Stimulated activated effector memory CD8-positive, alpha-beta T cell treated with anti-CD3 and anti-CD28 coated beads, Interleukin-12 subunit alpha, Interleukin-12 subunit beta, amount 100 ng/mL, for 72 hours (primary cell): ENCODE results near the gene AP1B1.
"Not testable (repeated sequence)": the region's sequence is repeated elsewhere in the genome, so short reads cannot be mapped to it uniquely, and the experiment has no call there.

Experiments
- ATAC-seq: fragments of 150-1000 bp; cut with Tn5 transposase; 2 replicates; pipeline ENCODE4 v1.10.0; 2021
- DNase-seq, 2 donors: peaks; one replicate each; pipeline ENCODE4 v3.0.0; 2021 to 2022; ENCODE audit warnings: low spot score in 2 of 2
- H3K27ac Mint-ChIP-seq: one replicate; pipeline ENCODE4 v1.8.0; 2022; ENCODE audit warnings: mild to moderate bottlenecking, mixed read lengths
- H3K36me3 Mint-ChIP-seq: one replicate; pipeline ENCODE4 v1.8.0; 2022; ENCODE audit warnings: mild to moderate bottlenecking, mixed read lengths
- H3K4me1 Mint-ChIP-seq: one replicate; pipeline ENCODE4 v1.8.0; 2022; ENCODE audit warnings: mixed read lengths
- H3K4me3 Mint-ChIP-seq: one replicate; pipeline ENCODE4 v1.8.0; 2022; ENCODE audit warnings: mild to moderate bottlenecking, mixed read lengths
- H3K9me3 Mint-ChIP-seq: one replicate; pipeline ENCODE4 v1.8.0; 2022; ENCODE audit warnings: mixed read lengths

AP1B1 gene

GRCh38 chr22:29377979-29378378 lies 10.4 kb downstream of the AP1B1 start:
- DNase-seq (no peak), ATAC-seq (no peak)
- Mint-ChIP-seq H3K9me3 (no peaks in the 10 kb centered on the region), H3K4me1 (peaks cover 55% of the 10 kb centered on the region), H3K36me3 (peaks cover 48% of the 10 kb centered on the region), H3K4me3 (no peak overlapping the region), H3K27ac (no peak overlapping the region)

DNA sequence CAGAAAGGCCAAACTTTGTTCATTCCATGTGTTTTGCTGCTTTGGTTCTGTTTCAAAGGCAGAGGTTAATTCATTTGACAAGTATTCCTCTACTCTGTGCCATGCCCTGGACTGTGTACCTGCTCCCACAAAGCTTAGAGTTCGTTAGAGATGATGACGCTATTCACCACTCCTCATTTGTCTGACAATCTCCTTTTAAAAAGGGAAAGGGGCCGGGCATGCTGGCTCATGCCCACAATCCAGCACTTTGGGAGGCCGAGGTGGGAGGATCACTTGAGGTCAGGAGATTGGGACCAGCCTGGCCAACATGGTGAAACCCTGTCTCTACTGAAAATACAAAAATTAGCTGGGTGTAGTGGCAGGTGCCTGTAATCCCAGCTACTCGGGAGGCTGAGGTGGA lies 11.7 kb downstream of the AP1B1 start:
- Mint-ChIP-seq H3K36me3 (peaks cover 57% of the 10 kb centered on the region), H3K27ac (peak overlapping the region; percentile 90), H3K4me1 (peaks cover 45% of the 10 kb centered on the region)
- H3K4me3 Mint-ChIP-seq, H3K9me3 Mint-ChIP-seq, DNase-seq, ATAC-seq: not testable (repeated sequence)

- DNase-seq: no peak
- ATAC-seq: peak; percentile 69
- Mint-ChIP-seq H3K4me1 (peaks cover 33% of the 10 kb centered on the region), H3K9me3 (no peaks in the 10 kb centered on the region), H3K4me3 (no peak overlapping the region), H3K36me3 (peaks cover 65% of the 10 kb centered on the region), H3K27ac (peak overlapping the region; percentile 90)
Measured at GRCh38 chr22:29375398-29376076, 12.8 kb downstream of the AP1B1 start.

GRCh38 chr22:29374806-29375205 lies 13.6 kb downstream of the AP1B1 start:
- H3K4me3 Mint-ChIP-seq, DNase-seq, ATAC-seq, H3K9me3 Mint-ChIP-seq: not testable (repeated sequence)
- peak overlapping the region; percentile 90 for H3K27ac Mint-ChIP-seq
- peaks cover 26% of the 10 kb centered on the region for H3K4me1 Mint-ChIP-seq
- H3K36me3 Mint-ChIP-seq: peaks cover 73% of the 10 kb centered on the region

- H3K9me3 Mint-ChIP-seq: no peaks in the 10 kb centered on the region
- peaks cover 25% of the 10 kb centered on the region for H3K4me1 Mint-ChIP-seq
- peaks cover 75% of the 10 kb centered on the region for H3K36me3 Mint-ChIP-seq
- peak overlapping the region; percentile 90 for H3K27ac Mint-ChIP-seq
- DNase-seq (no peak), ATAC-seq (no peak)
- no peak overlapping the region for H3K4me3 Mint-ChIP-seq
Measured at GRCh38 chr22:29374401-29374800, 14.0 kb downstream of the AP1B1 start.

DNA sequence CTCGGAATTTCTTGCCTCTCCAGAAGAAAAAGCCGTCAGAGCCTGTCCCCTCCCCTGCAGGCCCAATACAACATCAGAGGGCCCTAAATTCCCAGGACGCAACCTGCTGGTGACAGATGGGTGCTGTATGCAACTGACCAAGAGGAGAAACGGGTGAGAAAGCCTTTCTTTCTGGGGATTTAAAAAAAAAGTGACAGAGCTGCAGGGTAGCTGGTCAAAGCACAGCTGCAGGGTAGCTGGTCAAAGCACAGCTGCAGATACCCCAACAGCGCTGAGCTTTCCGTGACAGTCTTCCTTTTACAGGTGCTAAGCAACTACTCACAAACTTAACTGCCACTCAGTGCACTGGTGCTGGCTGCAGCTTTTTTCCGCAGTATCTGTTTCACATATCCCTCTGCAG lies 17.8 kb downstream of the AP1B1 start:
- Mint-ChIP-seq H3K4me1 (peaks cover 10% of the 10 kb centered on the region), H3K27ac (no peak overlapping the region), H3K9me3 (no peaks in the 10 kb centered on the region), H3K4me3 (no peak overlapping the region), H3K36me3 (peaks cover 85% of the 10 kb centered on the region)
- no peak for DNase-seq
- ATAC-seq: no peak

- no peak overlapping the region for H3K4me3 Mint-ChIP-seq
- ATAC-seq: no peak
- peaks cover 6% of the 10 kb centered on the region for H3K4me1 Mint-ChIP-seq
- H3K27ac Mint-ChIP-seq: no peak overlapping the region
- DNase-seq: no peak
- H3K36me3 Mint-ChIP-seq: peaks cover 85% of the 10 kb centered on the region
- H3K9me3 Mint-ChIP-seq: no peaks in the 10 kb centered on the region
Measured at GRCh38 chr22:29369460-29369859, 18.9 kb downstream of the AP1B1 start.

GRCh38 chr22:29359469-29359868 lies 28.9 kb downstream of the AP1B1 start:
- Mint-ChIP-seq H3K27ac (no peak overlapping the region), H3K4me3 (no peak overlapping the region), H3K9me3 (no peaks in the 10 kb centered on the region), H3K4me1 (no peaks in the 10 kb centered on the region), H3K36me3 (peaks cover 74% of the 10 kb centered on the region)
- ATAC-seq: no peak
- no peak for DNase-seq

- H3K4me1 Mint-ChIP-seq, H3K27ac Mint-ChIP-seq, DNase-seq, ATAC-seq, H3K9me3 Mint-ChIP-seq, H3K4me3 Mint-ChIP-seq: not testable (repeated sequence)
- peaks cover 83% of the 10 kb centered on the region for H3K36me3 Mint-ChIP-seq
Measured at GRCh38 chr22:29357193-29357890, 31.0 kb downstream of the AP1B1 start.

- ATAC-seq (no peak), DNase-seq (no peak)
- Mint-ChIP-seq H3K9me3 (no peaks in the 10 kb centered on the region), H3K27ac (no peak overlapping the region), H3K36me3 (peaks cover 95% of the 10 kb centered on the region), H3K4me3 (no peak overlapping the region), H3K4me1 (no peaks in the 10 kb centered on the region)
Measured at GRCh38 chr22:29353860-29354259, 34.5 kb downstream of the AP1B1 start.

DNA sequence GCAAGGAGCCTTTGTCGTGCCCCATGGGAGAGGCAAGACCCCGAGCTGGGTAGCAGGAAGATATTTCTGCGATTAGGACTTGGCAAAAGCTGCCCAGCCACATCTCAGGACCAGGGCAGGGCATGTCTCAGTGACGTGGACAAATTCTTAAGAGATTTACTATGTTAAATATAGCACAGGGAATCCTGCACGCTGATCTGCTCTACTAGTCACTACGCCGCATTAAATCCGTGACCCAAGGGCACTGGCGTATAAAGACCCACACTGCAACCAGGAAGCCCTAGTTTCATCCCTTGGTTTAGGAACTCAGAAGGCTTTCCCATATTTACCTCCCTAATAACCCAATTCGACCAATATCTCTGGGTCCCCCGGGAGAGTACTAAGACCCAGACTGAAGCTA lies 35.1 kb downstream of the AP1B1 start:
- no peaks in the 10 kb centered on the region for H3K9me3 Mint-ChIP-seq
- H3K4me1 Mint-ChIP-seq: no peaks in the 10 kb centered on the region
- DNase-seq (no peak), ATAC-seq (no peak)
- no peak overlapping the region for H3K4me3 Mint-ChIP-seq
- H3K36me3 Mint-ChIP-seq: peaks cover 98% of the 10 kb centered on the region
- H3K27ac Mint-ChIP-seq: no peak overlapping the region

DNA sequence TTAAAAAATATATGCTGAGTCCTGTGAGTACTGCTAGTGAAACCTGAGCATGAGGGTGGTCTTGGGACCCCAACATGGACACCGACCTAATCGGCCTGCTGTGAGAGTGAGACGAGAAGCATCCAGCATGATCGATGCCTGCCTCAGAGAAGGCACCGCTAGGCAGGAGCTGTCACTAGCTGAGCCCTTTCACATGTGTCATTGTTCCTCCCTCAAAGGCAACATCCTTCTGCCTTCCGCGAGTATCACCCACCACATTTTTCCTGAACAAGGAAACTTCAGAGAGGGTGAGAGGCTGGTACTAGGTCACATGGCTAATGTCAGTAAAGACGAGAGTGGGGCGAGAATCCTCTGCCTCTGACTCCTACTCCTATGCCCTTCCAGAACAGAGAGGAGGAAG lies 35.6 kb downstream of the AP1B1 start:
- no peaks in the 10 kb centered on the region for H3K9me3 Mint-ChIP-seq
- peaks cover 93% of the 10 kb centered on the region for H3K36me3 Mint-ChIP-seq
- no peak overlapping the region for H3K4me3 Mint-ChIP-seq
- ATAC-seq: no peak
- no peaks in the 10 kb centered on the region for H3K4me1 Mint-ChIP-seq
- H3K27ac Mint-ChIP-seq: no peak overlapping the region
- DNase-seq: no peak

- no peaks in the 10 kb centered on the region for H3K9me3 Mint-ChIP-seq
- no peak overlapping the region for H3K27ac Mint-ChIP-seq
- no peaks in the 10 kb centered on the region for H3K4me1 Mint-ChIP-seq
- H3K36me3 Mint-ChIP-seq: peaks cover 87% of the 10 kb centered on the region
- ATAC-seq (no peak), DNase-seq (no peak)
- no peak overlapping the region for H3K4me3 Mint-ChIP-seq
Measured at GRCh38 chr22:29351891-29352290, 36.5 kb downstream of the AP1B1 start.

- H3K9me3 Mint-ChIP-seq: no peaks in the 10 kb centered on the region
- peaks cover 87% of the 10 kb centered on the region for H3K36me3 Mint-ChIP-seq
- DNase-seq (no peak), ATAC-seq (no peak)
- H3K4me3 Mint-ChIP-seq: no peak overlapping the region
- no peak overlapping the region for H3K27ac Mint-ChIP-seq
- H3K4me1 Mint-ChIP-seq: no peaks in the 10 kb centered on the region
Measured at GRCh38 chr22:29351042-29351441, 37.3 kb downstream of the AP1B1 start.

GRCh38 chr22:29348956-29349355 lies 39.4 kb downstream of the AP1B1 start:
- H3K9me3 Mint-ChIP-seq: no peaks in the 10 kb centered on the region
- no peaks in the 10 kb centered on the region for H3K4me1 Mint-ChIP-seq
- no peak overlapping the region for H3K4me3 Mint-ChIP-seq
- no peak for ATAC-seq
- DNase-seq: no peak
- peaks cover 87% of the 10 kb centered on the region for H3K36me3 Mint-ChIP-seq
- no peak overlapping the region for H3K27ac Mint-ChIP-seq

- Mint-ChIP-seq H3K4me3 (no peak overlapping the region), H3K9me3 (no peaks in the 10 kb centered on the region), H3K4me1 (peaks cover 3% of the 10 kb centered on the region), H3K36me3 (peaks cover 87% of the 10 kb centered on the region), H3K27ac (no peak overlapping the region)
- ATAC-seq (no peak), DNase-seq (no peak)
Measured at GRCh38 chr22:29348041-29348440, 40.3 kb downstream of the AP1B1 start.
